ENCODE results near the gene TKT. TPM values are rescaled to one million over a fixed set of nuclear protein-coding genes. Genes with fewer than 3 reads are reported as not detected.

The TKT gene
- total RNA-seq, 1 experiment from 2014 or later, result 186 TPM

DNA sequence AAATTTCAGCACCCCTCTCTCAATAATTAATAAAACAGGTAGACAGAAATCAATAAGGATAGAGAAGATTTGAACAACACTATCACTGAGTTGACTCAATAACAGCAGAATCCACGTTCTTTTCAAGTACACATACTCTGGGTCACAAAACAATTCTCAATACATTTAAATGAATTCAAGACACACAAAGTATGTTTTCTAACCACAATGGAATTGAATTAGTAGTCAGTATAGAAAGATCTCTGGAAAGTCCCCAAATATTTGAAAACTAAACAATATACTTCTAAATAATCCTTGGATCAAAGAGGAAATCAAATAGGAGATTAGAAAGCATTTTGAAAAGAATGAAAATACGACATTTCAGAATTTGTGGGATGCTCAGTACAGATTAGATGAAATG lies 40.0 kb downstream of the TKT start:
- no peak overlapping the region for H3K27ac ChIP-seq (ENCODE audit: low read depth, low read length, poor library complexity, severe bottlenecking)
- POLR2A ChIA-PET (ENCODE audit: low non-redundant PET), result no interaction called here
- no peaks in the 10 kb centered on the region for H3K27me3 ChIP-seq (replicated peaks; ENCODE audit: insufficient read depth, low read depth, low read length, poor library complexity)
- no TSS peak for BruUV-seq (replicated peaks)
- H3K4me3 ChIP-seq (ENCODE audit: low read depth, low read length, poor library complexity, severe bottlenecking), result no peak overlapping the region
- TF ChIP-seq EZH2 (IDR thresholded peaks at IDR 0.05; ENCODE audit: borderline replicate concordance, low read depth, low read length, poor library complexity, severe bottlenecking), result no peak
- TF ChIP-seq CTCF (conservative IDR thresholded peaks at IDR 0.05; ENCODE audit: low read depth, low read length), result no peak
- intact Hi-C loops (cut with micrococcal nuclease; ENCODE audit: unreplicated experiment), result no loop called here
- H3K36me3 ChIP-seq (ENCODE audit: insufficient read depth, low read length, poor library complexity, severe bottlenecking), result no peaks in the 10 kb centered on the region
- H3K4me1 ChIP-seq (ENCODE audit: insufficient read depth, low read length, poor library complexity, severe bottlenecking), result peaks cover 3% of the 10 kb centered on the region
- no peaks in the 10 kb centered on the region for H3K9me3 ChIP-seq (ENCODE audit: low read depth, low read length, poor library complexity, severe bottlenecking)
- no peak for DNase-seq (ENCODE audit: low spot score)
- CTCF ChIA-PET, result no interaction called here

DNA sequence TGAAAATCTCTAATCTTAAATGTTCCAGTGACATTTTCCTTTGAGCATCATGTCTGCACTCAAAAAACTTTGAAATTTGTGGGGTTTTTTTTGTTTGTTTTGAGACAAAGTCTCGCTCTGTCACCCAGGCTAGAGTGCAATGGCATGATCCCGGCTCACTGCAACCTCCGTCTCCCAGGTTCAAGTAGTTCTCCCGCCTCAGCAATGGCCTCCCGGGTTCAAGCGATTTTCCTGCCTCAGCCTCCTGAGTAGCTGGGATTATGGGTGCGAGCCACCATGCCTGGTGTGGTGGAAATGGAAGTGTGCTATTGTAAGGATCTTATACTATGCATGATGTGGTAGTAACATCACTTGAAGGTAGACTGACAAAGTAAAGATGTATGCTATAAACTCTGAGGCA lies 42.5 kb downstream of the TKT start:
- TF ChIP-seq EZH2 (IDR thresholded peaks at IDR 0.05; ENCODE audit: borderline replicate concordance, low read depth, low read length, poor library complexity, severe bottlenecking), result no peak
- BruUV-seq (replicated peaks), result no TSS peak
- Histone ChIP-seq H3K36me3 (ENCODE audit: insufficient read depth, low read length, poor library complexity, severe bottlenecking) (no peaks in the 10 kb centered on the region), H3K4me1 (ENCODE audit: insufficient read depth, low read length, poor library complexity, severe bottlenecking) (no peaks in the 10 kb centered on the region), H3K9me3 (ENCODE audit: low read depth, low read length, poor library complexity, severe bottlenecking) (no peaks in the 10 kb centered on the region), H3K27ac (ENCODE audit: low read depth, low read length, poor library complexity, severe bottlenecking) (no peak overlapping the region), H3K4me3 (ENCODE audit: low read depth, low read length, poor library complexity, severe bottlenecking) (no peak overlapping the region), H3K27me3 (replicated peaks; ENCODE audit: insufficient read depth, low read depth, low read length, poor library complexity) (no peaks in the 10 kb centered on the region)
- CTCF ChIA-PET, result no interaction called here
- POLR2A ChIA-PET (ENCODE audit: low non-redundant PET), result no interaction called here
- no peak for DNase-seq (ENCODE audit: low spot score)
- intact Hi-C loops (cut with micrococcal nuclease; ENCODE audit: unreplicated experiment), result no loop called here

DNA sequence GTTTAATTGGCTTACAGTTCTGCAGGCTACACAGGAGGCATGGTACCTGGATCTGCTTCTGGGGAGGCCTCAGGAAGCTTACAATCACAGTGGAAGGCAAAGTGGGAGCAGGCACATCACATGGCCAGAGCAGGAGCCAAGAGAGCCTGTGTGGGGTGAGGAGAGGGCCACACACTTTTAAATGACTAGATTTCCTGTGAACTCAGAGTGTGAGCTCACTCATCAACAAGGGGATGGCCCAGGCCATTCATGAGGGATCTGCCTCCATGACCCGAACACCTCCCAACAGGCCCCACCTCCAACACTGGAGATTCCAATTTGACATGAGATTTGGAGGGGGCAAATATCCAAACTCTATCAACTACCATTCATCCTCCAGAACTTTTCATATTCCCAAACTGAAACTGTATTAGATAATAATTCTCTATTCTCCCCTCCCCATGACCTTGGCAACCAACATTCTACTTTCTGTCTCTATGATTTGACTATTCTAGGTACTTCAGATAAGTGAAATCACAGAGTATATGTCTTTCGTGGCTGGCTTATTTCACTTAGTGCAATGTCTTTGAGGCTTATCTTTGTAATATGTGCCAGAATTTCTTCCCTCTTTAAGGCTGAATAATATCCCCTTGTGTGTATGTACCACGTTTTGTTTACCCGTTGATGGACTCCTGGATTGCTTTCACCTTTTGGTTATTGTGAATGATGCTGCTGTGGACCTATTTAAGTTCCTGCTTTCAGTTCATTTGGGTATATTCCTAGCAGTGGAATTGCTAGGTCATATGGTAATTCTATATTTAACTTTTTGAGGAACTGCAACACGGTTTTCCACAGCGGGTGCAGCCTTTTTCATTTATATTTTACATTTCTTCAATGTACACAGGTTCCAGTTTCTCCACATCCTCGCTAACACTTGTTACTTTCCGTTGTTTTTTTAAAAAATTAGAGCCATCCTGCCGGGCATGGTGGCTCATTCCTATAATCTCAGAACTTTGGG lies 43.8 kb downstream of the TKT start:
- H3K4me3 ChIP-seq (ENCODE audit: low read depth, low read length, poor library complexity, severe bottlenecking), result no peak overlapping the region
- H3K27me3 ChIP-seq (replicated peaks; ENCODE audit: insufficient read depth, low read depth, low read length, poor library complexity), result no peaks in the 10 kb centered on the region
- intact Hi-C loops (cut with micrococcal nuclease; ENCODE audit: unreplicated experiment), result no loop called here
- no TSS peak for BruUV-seq (replicated peaks)
- H3K9me3 ChIP-seq (ENCODE audit: low read depth, low read length, poor library complexity, severe bottlenecking), result no peaks in the 10 kb centered on the region
- no peak for DNase-seq (ENCODE audit: low spot score)
- CTCF ChIA-PET, result no interaction called here
- no peaks in the 10 kb centered on the region for H3K36me3 ChIP-seq (ENCODE audit: insufficient read depth, low read length, poor library complexity, severe bottlenecking)
- no peak overlapping the region for H3K27ac ChIP-seq (ENCODE audit: low read depth, low read length, poor library complexity, severe bottlenecking)
- no peaks in the 10 kb centered on the region for H3K4me1 ChIP-seq (ENCODE audit: insufficient read depth, low read length, poor library complexity, severe bottlenecking)
- TF ChIP-seq EZH2 (IDR thresholded peaks at IDR 0.05; ENCODE audit: borderline replicate concordance, low read depth, low read length, poor library complexity, severe bottlenecking) (no peak), CTCF (conservative IDR thresholded peaks at IDR 0.05; ENCODE audit: low read depth, low read length) (no peak)
- POLR2A ChIA-PET (ENCODE audit: low non-redundant PET), result no interaction called here

Measured in A673 (cell line).